Adrenal gland (tissue), 19 donors: Measurements from ENCODE around the gene HTR3B. TPM values are rescaled to one million over a fixed set of nuclear protein-coding genes. Genes with fewer than 3 reads are reported as not detected.

Experiments
- DNase-seq, 7 donors: peaks; one replicate each; pipeline ENCODE4 v3.0.0-alpha.2; 2019 to 2020
- H3K27ac ChIP-seq, 5 donors: fragments of 200-600 bp; sonication (generic) in 4 of 5; 1 replicate in 3 of 5; 2 replicates in 2 of 5; pipeline versions ENCODE4 v1.5.1 to v1.8.0; 2016 to 2020; ENCODE audit warnings: mild to moderate bottlenecking in 1 of 5
- H3K27me3 ChIP-seq: fragments of 200-600 bp; 2 replicates; pipeline ENCODE4 v1.8.0; 2021
- H3K36me3 ChIP-seq, 2 donors: fragments of 200-600 bp; replicated peaks in 1 of 2; 1 replicate in 1 of 2; 2 replicates in 1 of 2; pipeline versions ENCODE4 v1.5.1 to v1.8.0; 2018 to 2022
- H3K4me1 ChIP-seq, 2 donors: fragments of 200-600 bp; replicated peaks in 1 of 2; 1 replicate in 1 of 2; 2 replicates in 1 of 2; pipeline versions ENCODE4 v1.5.1 to v1.8.0; 2018 to 2021
- H3K4me3 ChIP-seq, 4 donors: fragments of 200-600 bp; sonication (generic) in 3 of 4; one replicate each; pipeline ENCODE4 v1.5.1; 2016 to 2018
- H3K9me3 ChIP-seq, 3 donors: fragments of 200-600 bp; sonication (generic) in 1 of 3; replicated peaks in 1 of 3; 1 replicate in 2 of 3; 2 replicates in 1 of 3; pipeline versions ENCODE4 v1.5.1 to v1.8.0; 2016 to 2021
- POLR2A ChIP-seq, 2 donors: fragments of 450-650 bp; IDR thresholded peaks; one replicate each; pipeline ENCODE4 v1.6.1; 2017; ENCODE audit warnings: antibody characterized with exemption in 2 of 2, mild to moderate bottlenecking in 2 of 2, moderate library complexity in 1 of 2
- WGBS, 4 donors: extraction: QIAGEN DNeasy Blood & Tissue Kit in 2 of 4; methylation state at CpG; one replicate each; pipeline versions ENCODE4 v1.1.5 to v1.1.7; 2013 to 2017; 5-methylcytosine and 5-hydroxymethylcytosine counted together
- intact Hi-C, 2 donors: fragments of 100-400 bp; cut with DNase I; formaldehyde crosslinking; loops; one replicate each; pipeline versions ENCODE4 v1.14.1 to v1.15.0; 2022 to 2023
- long read RNA-seq, 10 donors: library from polyadenylated mRNA in 3 of 10; unstranded in 2 of 10; stranded (forward) in 1 of 10; transcript quantifications; one replicate each; pipeline ENCODE4 v2.0.0 and lab custom pipeline, GENCODE V29; 2021 to 2026
- polyA plus RNA-seq, 3 donors: library from polyadenylated mRNA; stranded (reverse); fragments of 200-250 nt in 2 of 3; fragments of 350-450 nt in 1 of 3; fragmentation: Illumina TruSeq in 1 of 3; extraction: RNeasy Lipid Tissue Mini Kit (QIAGEN cat#74804) in 1 of 3; gene quantifications; one replicate each; pipeline ENCODE4 v1.2.3, GENCODE V29; 2013 to 2014
- total RNA-seq, 9 donors: library from RNA; depleted of rRNA in 4 of 9; stranded (reverse); fragments of >200 nt in 4 of 9; fragments of 120-200 nt in 1 of 9; fragmentation: NEBNext Ultra II Directional in 1 of 9; extraction: Animal tissue kit (Norgen Biotek cat#: 25700) in 1 of 9; gene quantifications; one replicate each; pipeline versions ENCODE4 v1.1.0 to v1.2.4, GENCODE V29; 2013 to 2023
- TF ChIP-seq, protein P1 (sequence below), 6 experiments: fragments of 450-650 bp in 4 of 6; fragments of 200-600 bp in 2 of 6; sonication (generic) in 1 of 6; IDR thresholded peaks; 1 replicate in 5 of 6; 2 replicates in 1 of 6; pipeline versions ENCODE4 v1.5.1 to v1.8.0; 2016 to 2021; ENCODE audit warnings: antibody characterized with exemption in 6 of 6, mild to moderate bottlenecking in 2 of 6, moderate library complexity in 1 of 6
- donor health status: healthy with polysubstance abuse.
- donor health status: Bipolar disorder and iron deficiency.
- donor health status: DM: yes; HTN: yes; CAD: no.
- donor health status: DM: no; HTN: no; CAD: no.
- donor health status: DM: no; HTN: no; CAD: no.
- donor health status: DM: yes; HTN: yes; CAD: no.

HTR3B gene
- total RNA-seq: not detected
- not detected for polyA plus RNA-seq
- long read RNA-seq, donor 1: 0 reads
- long read RNA-seq, donor 2: 0 reads
- long read RNA-seq, donor 3: 0 reads
- long read RNA-seq, donor 4: 0 reads
- long read RNA-seq, donor 5: 0 reads
- long read RNA-seq, donor 6: 0 reads
- long read RNA-seq, donor 7: 0 reads
- long read RNA-seq, donor 8: 0 reads
- long read RNA-seq, donor 9: 0 reads
- long read RNA-seq, donor 10: 0 reads

- DNase-seq: no peak
- H3K9me3 ChIP-seq: no peaks in the 10 kb centered on the region
- H3K27ac ChIP-seq: no peak within 1 kb of the TSS
- H3K27me3 ChIP-seq: no peaks in the 10 kb centered on the region
- WGBS, 4 donors: 72 to 83% (median 75%) methylated on average over 6 of the region's 6 CpGs
- TF ChIP-seq, protein P1, sequence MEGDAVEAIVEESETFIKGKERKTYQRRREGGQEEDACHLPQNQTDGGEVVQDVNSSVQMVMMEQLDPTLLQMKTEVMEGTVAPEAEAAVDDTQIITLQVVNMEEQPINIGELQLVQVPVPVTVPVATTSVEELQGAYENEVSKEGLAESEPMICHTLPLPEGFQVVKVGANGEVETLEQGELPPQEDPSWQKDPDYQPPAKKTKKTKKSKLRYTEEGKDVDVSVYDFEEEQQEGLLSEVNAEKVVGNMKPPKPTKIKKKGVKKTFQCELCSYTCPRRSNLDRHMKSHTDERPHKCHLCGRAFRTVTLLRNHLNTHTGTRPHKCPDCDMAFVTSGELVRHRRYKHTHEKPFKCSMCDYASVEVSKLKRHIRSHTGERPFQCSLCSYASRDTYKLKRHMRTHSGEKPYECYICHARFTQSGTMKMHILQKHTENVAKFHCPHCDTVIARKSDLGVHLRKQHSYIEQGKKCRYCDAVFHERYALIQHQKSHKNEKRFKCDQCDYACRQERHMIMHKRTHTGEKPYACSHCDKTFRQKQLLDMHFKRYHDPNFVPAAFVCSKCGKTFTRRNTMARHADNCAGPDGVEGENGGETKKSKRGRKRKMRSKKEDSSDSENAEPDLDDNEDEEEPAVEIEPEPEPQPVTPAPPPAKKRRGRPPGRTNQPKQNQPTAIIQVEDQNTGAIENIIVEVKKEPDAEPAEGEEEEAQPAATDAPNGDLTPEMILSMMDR (IDR thresholded peaks at IDR 0.05): no peak
- no peak for TF ChIP-seq POLR2A (IDR thresholded peaks at IDR 0.05)
- no peaks in the 10 kb centered on the region for H3K4me1 ChIP-seq
- intact Hi-C loops: no loop called here
- no peak within 1 kb of the TSS for H3K4me3 ChIP-seq
- no peaks in the 10 kb centered on the region for H3K36me3 ChIP-seq
These were observed at the start of gene HTR3B for GRCh38 chr11:113904379-113905101. HTR3B (plus strand) TSS chr11:113904796; CDS start chr11:113904934, 138 bp downstream.

DNA sequence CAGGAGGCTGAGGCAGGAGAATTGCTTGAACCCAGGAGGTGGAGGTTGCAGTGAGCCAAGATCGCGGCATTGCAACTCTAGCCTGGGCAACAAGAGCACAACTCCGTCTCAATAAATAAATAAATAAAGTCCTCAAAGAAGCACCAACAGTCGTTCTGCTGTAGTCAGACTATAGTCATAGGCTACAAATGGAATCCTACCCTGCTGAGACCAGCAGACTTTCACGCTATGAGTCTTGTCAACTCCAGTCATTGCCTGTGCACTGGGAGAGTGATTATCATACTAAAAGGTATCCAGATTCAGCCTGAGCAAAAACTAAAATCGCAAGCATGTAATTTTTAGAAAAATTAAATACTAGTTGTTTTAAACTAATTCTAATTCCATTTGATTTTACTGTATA is 48.8 kb upstream of the HTR3B start:
- H3K9me3 ChIP-seq: no peaks in the 10 kb centered on the region
- no peaks in the 10 kb centered on the region for H3K27me3 ChIP-seq
- DNase-seq: no peak
- H3K4me3 ChIP-seq: no peak overlapping the region
- WGBS, 4 donors: 93 to 98% (median 96%) methylated on average over 6 of the region's 6 CpGs
- H3K27ac ChIP-seq: no peak overlapping the region
- no peaks in the 10 kb centered on the region for H3K4me1 ChIP-seq
- TF ChIP-seq, protein P1 (IDR thresholded peaks at IDR 0.05): no peak
- no peak for TF ChIP-seq POLR2A (IDR thresholded peaks at IDR 0.05)
- H3K36me3 ChIP-seq: peaks cover 0 to 14% of the 10 kb centered on the region in 2 donors
- intact Hi-C loops: no loop called here

- H3K27me3 ChIP-seq: no peaks in the 10 kb centered on the region
- TF ChIP-seq POLR2A (IDR thresholded peaks at IDR 0.05): no peak
- TF ChIP-seq, protein P1 (IDR thresholded peaks at IDR 0.05): no peak
- no peak overlapping the region for H3K27ac ChIP-seq
- no peaks in the 10 kb centered on the region for H3K4me1 ChIP-seq
- no peaks in the 10 kb centered on the region for H3K9me3 ChIP-seq
- intact Hi-C loops: no loop called here
- 83 to 93% (median 87%) methylated on average over 5 of the region's 5 CpGs for WGBS, 4 donors
- peaks cover 0 to 3% of the 10 kb centered on the region in 2 donors for H3K36me3 ChIP-seq
- H3K4me3 ChIP-seq: no peak overlapping the region
- no peak for DNase-seq
These were observed 47.4 kb upstream of the HTR3B start for GRCh38 chr11:113856966-113857759.

GRCh38 chr11:113859665-113860064 is 44.9 kb upstream of the HTR3B start:
- intact Hi-C loops: no loop called here
- Histone ChIP-seq H3K4me3 (no peak overlapping the region), H3K9me3 (no peaks in the 10 kb centered on the region), H3K27me3 (no peaks in the 10 kb centered on the region), H3K36me3 (no peaks in the 10 kb centered on the region), H3K4me1 (no peaks in the 10 kb centered on the region), H3K27ac (no peak overlapping the region)
- no peak for DNase-seq
- TF ChIP-seq POLR2A (IDR thresholded peaks at IDR 0.05): no peak
- TF ChIP-seq, protein P1 (IDR thresholded peaks at IDR 0.05): no peak
